Measurements from ENCODE around the gene SEZ6L. TPM values are rescaled to one million over a fixed set of nuclear protein-coding genes. Genes with fewer than 3 reads are reported as not detected.

The SEZ6L gene
- total RNA-seq, 4 donors from 2014 or later, result 0.09 to 0.16 TPM; not detected in 2

DNA sequence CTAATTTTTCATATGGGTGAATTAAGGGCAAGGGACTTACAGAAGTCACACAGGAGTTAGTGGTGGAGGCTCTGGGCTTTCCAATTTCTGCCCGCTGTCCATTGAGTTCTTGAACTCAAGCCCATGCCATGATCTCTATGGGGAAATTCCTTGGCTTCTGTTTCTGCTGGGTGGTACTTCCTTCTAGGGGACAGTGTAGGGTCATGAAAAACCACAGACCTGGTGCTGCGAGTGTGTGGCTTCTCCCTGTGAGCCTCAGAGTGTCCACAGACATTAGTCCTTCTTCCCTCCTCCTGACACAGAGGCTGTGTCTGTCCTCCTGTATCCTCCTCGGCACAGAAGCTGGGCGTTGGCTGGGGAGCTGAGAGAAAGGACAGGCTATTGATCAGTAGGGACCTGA is 6.3 kb upstream of the SEZ6L start:
- ATAC-seq (ENCODE audit: low FRiP score), result no peak
- TF ChIP-seq, protein P1, sequence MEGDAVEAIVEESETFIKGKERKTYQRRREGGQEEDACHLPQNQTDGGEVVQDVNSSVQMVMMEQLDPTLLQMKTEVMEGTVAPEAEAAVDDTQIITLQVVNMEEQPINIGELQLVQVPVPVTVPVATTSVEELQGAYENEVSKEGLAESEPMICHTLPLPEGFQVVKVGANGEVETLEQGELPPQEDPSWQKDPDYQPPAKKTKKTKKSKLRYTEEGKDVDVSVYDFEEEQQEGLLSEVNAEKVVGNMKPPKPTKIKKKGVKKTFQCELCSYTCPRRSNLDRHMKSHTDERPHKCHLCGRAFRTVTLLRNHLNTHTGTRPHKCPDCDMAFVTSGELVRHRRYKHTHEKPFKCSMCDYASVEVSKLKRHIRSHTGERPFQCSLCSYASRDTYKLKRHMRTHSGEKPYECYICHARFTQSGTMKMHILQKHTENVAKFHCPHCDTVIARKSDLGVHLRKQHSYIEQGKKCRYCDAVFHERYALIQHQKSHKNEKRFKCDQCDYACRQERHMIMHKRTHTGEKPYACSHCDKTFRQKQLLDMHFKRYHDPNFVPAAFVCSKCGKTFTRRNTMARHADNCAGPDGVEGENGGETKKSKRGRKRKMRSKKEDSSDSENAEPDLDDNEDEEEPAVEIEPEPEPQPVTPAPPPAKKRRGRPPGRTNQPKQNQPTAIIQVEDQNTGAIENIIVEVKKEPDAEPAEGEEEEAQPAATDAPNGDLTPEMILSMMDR (IDR thresholded peaks at IDR 0.05), result no peak
- no peak for DNase-seq (ENCODE audit: low spot score)

DNA sequence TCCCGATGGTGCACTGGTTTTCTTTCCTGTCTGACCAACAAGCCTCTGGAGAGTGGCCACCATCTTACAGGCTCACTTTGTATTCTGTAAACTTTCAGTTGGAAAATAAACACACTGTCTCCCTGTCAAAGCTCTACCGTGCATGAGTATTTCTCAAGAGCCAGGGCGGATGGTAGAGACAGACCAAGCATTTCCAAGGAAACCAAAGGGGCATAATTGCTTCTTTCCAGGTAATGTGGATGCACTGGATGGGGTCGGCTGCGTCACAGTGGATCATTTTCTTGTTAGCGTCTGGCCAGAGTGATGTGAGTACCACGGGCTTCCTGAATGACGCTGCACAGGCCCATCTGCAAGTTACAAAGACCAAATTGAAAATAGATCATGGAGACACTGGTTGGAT is 5.1 kb upstream of the SEZ6L start:
- no peak for ATAC-seq (ENCODE audit: low FRiP score)
- TF ChIP-seq, protein P1 (IDR thresholded peaks at IDR 0.05), result no peak
- DNase-seq (ENCODE audit: low spot score), result no peak

DNA sequence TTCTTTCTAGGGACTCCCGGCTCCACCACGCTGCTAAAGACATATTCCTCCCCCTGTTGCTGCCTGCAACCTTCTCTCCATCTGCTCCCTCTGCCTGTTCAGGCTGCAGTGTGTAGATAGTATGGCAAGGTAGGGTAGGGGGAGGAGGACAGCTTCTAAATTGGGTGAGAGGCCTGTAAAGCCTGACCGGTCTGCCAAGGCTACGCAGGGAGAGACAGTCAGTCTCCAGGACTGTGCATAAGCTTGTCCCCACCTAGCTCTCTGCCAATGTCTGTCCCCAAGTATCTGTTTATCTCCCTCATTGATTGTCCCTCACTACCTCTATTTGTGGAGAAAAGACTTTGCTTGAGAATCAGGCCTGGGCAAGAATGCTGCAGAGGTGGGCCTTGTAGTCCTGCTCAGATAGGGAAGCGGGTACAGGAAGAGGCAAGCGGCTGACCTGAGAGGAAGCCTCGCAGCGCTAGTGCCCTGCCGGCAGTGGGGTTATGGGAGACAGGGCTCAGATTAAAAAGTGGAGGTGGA is 871 bp upstream of the SEZ6L start:
- TF ChIP-seq, protein P1 (IDR thresholded peaks at IDR 0.05), result no peak
- ATAC-seq (ENCODE audit: low FRiP score) (no peak), DNase-seq (ENCODE audit: low spot score) (no peak)

DNA sequence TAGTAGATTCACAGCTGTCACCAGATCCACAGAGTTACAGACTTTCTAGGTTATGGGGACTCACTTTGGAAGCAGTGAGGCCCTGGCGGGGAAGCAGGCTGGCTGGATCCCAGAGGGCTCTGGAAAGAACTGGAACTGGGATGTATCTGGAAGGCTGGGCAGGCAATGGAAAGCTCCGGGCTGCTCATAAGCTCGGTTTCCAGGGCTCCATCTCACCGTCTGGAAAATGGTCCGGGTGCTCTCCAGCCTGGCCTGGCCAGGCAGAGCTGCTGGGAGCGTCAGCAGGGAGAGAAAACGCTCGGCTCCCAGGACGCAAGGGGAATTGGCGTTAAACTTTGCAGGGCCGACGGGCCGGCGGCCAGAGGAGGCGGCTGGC is 335 bp upstream of the SEZ6L start:
- no peak for DNase-seq (ENCODE audit: low spot score)
- peak; percentile 29 for ATAC-seq (ENCODE audit: low FRiP score)
- TF ChIP-seq, protein P1 (IDR thresholded peaks at IDR 0.05), result no peak

DNA sequence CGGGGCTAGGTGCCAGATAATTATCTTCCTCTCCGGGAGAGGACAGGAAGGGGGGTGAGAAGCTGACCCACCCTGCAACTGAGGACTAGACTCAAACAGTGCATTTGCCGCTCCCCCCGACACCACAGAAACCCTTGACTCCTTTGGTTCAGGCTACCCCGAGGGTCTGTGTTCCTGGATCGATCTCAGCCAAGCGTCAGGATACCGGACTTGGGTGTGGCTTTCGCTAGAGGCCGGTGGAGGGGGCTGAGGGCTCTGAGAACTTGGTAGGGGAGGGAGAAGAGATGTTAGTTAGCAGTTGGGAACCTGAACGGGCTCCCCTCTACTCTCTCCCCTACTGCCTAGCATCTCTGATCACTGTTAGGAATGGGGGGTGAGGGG is 840 bp downstream of the SEZ6L start:
- no peak for ATAC-seq (ENCODE audit: low FRiP score)
- TF ChIP-seq, protein P1 (IDR thresholded peaks at IDR 0.05), result no peak

DNA sequence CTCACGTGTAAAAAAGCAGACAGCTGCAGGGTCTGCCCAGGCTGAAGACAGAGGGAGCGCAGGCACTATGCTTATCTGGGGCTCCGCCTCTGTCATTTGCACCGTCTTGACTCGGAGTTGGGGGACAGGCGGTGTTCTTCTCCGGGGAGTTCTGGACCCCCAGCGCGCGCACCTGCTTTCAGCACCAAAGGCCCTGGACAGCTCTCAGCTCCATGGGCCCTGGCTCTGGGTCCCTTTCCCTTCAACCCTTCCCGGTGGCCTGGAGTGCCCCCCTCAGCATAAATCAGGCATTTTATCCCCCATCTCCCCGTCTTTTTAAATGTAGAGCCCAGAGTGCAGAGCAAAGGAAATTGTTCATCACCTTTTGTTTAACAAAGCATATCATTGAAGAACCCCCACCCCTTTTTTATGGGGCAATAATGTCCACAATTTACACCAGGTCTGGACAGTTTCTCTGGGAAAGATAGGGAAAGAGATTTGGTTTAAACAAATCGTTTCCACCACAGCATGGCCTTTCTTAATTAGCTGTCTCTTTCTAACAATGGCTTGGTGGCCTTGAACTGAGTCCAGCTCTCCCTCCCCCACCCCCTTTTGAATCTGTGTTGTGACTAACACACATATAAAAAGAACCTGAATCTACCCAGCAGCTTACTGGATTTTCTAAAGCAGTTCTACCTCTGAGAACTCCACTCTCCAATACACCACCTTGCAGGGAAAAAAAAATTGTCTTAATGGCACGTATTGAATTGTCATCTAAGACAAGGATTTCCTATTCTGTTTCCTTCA is 1.7 kb downstream of the SEZ6L start:
- no peak for DNase-seq (ENCODE audit: low spot score)
- ATAC-seq (ENCODE audit: low FRiP score), result no peak
- TF ChIP-seq, protein P1 (IDR thresholded peaks at IDR 0.05), result no peak

More for the DNA sequence above, 840 bp downstream of the SEZ6L start:
- no peak for DNase-seq (ENCODE audit: low spot score)

Measured in omental fat pad (tissue), 4 donors.